Chondrocyte (in vitro differentiated cells): ENCODE measurements around the gene GRIK1. TPM values are rescaled to one million over a fixed set of nuclear protein-coding genes. Genes with fewer than 3 reads are reported as not detected.

ENCODE experiments used
- DNase-seq: peaks from one replicate; pipeline ENCODE4 v3.0.0; 2021; ENCODE audit warnings: mixed read lengths, low spot score
- H3K27ac Mint-ChIP-seq: one replicate; pipeline ENCODE4 v1.8.0; 2021; ENCODE audit warnings: mild to moderate bottlenecking, moderate library complexity, mixed read lengths; ENCODE audit not compliant: unreplicated experiment
- H3K27me3 Mint-ChIP-seq: 2 replicates; pipeline ENCODE4 v1.8.0; 2021; ENCODE audit warnings: low read depth, mixed read lengths
- H3K36me3 Mint-ChIP-seq: 2 replicates; pipeline ENCODE4 v1.8.0; 2021; ENCODE audit warnings: low read depth, mixed read lengths
- H3K4me1 Mint-ChIP-seq: 2 replicates; pipeline ENCODE4 v1.8.0; 2021; ENCODE audit warnings: low read depth, mild to moderate bottlenecking, mixed read lengths
- H3K4me3 Mint-ChIP-seq: one replicate; pipeline ENCODE4 v1.8.0; 2021; ENCODE audit warnings: mild to moderate bottlenecking, moderate library complexity, mixed read lengths; ENCODE audit not compliant: unreplicated experiment
- H3K9me3 Mint-ChIP-seq: 2 replicates; pipeline ENCODE4 v1.8.0; 2021; ENCODE audit warnings: low read depth, mixed read lengths
- total RNA-seq: library from RNA; stranded (reverse); gene quantifications from 3 replicates; pipeline ENCODE4 v1.2.1, GENCODE V29; 2021
- TF ChIP-seq, protein P1 (sequence below): fragments of 200-600 bp; sonication (generic); IDR thresholded peaks from 2 replicates; pipeline ENCODE4 v1.5.0; 2021; ENCODE audit warnings: antibody characterized with exemption, mild to moderate bottlenecking, moderate library complexity

The GRIK1 gene
- total RNA-seq, 1 donor from 2014 or later = 1.2 TPM

DNA sequence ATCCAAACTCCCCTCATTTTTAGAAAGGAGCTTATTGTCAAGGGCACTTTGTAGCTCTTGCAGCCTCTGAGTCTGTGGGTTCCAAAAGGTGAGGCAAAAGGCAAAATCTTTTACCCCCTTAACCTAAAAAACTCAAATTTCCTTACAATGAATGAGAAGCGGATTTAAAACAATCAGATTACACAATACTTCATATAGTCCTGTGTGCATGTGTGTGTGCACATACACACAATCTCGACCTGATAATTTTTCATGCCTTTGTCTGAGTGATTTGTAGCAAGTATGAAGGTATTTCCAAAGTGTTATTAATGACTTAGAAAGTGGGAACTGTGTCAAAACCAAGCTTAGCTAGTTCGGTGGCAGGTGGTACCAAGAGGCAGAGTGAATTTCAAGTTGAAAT lies 42.9 kb downstream of the GRIK1 start:
- Mint-ChIP-seq H3K4me3 (no peak overlapping the region), H3K27me3 (peaks cover 28% of the 10 kb centered on the region), H3K27ac (no peak overlapping the region), H3K36me3 (peaks cover 3% of the 10 kb centered on the region), H3K9me3 (no peaks in the 10 kb centered on the region), H3K4me1 (no peaks in the 10 kb centered on the region)
- DNase-seq = no peak
- TF ChIP-seq, protein P1, sequence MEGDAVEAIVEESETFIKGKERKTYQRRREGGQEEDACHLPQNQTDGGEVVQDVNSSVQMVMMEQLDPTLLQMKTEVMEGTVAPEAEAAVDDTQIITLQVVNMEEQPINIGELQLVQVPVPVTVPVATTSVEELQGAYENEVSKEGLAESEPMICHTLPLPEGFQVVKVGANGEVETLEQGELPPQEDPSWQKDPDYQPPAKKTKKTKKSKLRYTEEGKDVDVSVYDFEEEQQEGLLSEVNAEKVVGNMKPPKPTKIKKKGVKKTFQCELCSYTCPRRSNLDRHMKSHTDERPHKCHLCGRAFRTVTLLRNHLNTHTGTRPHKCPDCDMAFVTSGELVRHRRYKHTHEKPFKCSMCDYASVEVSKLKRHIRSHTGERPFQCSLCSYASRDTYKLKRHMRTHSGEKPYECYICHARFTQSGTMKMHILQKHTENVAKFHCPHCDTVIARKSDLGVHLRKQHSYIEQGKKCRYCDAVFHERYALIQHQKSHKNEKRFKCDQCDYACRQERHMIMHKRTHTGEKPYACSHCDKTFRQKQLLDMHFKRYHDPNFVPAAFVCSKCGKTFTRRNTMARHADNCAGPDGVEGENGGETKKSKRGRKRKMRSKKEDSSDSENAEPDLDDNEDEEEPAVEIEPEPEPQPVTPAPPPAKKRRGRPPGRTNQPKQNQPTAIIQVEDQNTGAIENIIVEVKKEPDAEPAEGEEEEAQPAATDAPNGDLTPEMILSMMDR = no peak

DNA sequence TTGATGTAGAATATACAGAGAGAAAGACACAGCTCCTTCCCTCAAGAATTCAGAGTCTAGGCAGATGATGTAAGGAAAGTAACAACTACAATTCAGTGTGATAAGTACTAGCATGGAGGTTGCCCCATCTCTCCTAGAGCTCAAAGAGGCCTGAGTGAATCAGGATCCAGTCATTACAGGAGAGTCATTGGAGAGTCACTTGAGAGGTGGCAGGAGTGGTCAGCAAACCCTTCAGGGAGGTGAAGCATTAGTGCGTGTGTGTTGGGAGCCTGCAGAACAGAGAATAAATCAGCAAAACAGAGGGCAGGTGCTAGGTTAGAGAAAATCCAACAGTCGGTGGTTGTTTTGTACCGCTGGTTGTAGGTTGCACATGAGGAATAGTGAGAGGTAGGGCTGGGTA lies 46.1 kb downstream of the GRIK1 start:
- TF ChIP-seq, protein P1 = no peak
- H3K4me3 Mint-ChIP-seq = no peak overlapping the region
- H3K27ac Mint-ChIP-seq = no peak overlapping the region
- H3K36me3 Mint-ChIP-seq = peaks cover 1% of the 10 kb centered on the region
- no peaks in the 10 kb centered on the region for H3K9me3 Mint-ChIP-seq
- H3K27me3 Mint-ChIP-seq = peaks cover 21% of the 10 kb centered on the region
- no peak for DNase-seq
- peaks cover 2% of the 10 kb centered on the region for H3K4me1 Mint-ChIP-seq

DNA sequence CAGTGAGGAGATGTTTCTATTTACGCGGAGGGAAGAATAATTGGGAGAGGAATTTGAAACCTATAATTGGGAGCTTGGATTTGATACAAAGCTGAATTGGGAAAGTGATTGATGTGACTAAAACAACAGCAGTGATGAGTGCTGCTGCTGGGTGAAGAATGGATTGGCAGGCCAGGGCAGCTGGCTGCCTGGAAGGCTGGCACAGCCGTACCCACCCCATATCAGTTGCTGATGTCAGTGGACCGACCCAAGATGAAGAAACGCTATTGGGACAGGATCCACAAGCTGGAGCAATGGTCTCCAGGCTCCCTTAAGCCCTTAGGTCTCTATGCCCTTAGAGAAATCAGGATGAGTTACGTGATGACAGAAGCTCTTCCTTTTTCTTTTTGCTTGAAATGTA lies 47.4 kb downstream of the GRIK1 start:
- no peak overlapping the region for H3K4me3 Mint-ChIP-seq
- no peak for DNase-seq
- H3K27ac Mint-ChIP-seq = no peak overlapping the region
- peaks cover 1% of the 10 kb centered on the region for H3K36me3 Mint-ChIP-seq
- H3K27me3 Mint-ChIP-seq = peaks cover 17% of the 10 kb centered on the region
- H3K9me3 Mint-ChIP-seq = no peaks in the 10 kb centered on the region
- TF ChIP-seq, protein P1 = no peak
- peaks cover 2% of the 10 kb centered on the region for H3K4me1 Mint-ChIP-seq

DNA sequence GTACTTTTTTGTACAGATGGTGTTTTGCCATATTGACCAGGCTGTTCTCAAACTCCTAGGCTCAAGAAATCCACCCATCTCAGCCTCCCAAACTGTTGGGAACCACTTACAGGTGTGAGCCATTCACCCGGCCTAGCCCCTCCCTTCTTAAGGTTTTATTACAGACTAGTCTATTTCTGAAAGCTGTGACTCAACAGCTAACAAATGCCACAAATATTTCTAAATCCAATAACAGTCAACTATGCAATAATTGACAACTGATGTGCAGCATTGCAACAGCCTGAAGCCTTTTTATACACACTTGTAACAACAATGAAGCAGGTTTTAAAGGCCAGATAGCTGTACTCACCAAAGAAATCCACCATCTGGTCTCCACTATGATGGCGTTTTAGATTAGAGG lies 51.4 kb downstream of the GRIK1 start:
- H3K27me3 Mint-ChIP-seq = peaks cover 9% of the 10 kb centered on the region
- TF ChIP-seq, protein P1 = no peak
- no peak for DNase-seq
- H3K27ac Mint-ChIP-seq = no peak overlapping the region
- H3K9me3 Mint-ChIP-seq = no peaks in the 10 kb centered on the region
- H3K36me3 Mint-ChIP-seq = peaks cover 1% of the 10 kb centered on the region
- H3K4me3 Mint-ChIP-seq = no peak overlapping the region
- H3K4me1 Mint-ChIP-seq = peaks cover 7% of the 10 kb centered on the region

DNA sequence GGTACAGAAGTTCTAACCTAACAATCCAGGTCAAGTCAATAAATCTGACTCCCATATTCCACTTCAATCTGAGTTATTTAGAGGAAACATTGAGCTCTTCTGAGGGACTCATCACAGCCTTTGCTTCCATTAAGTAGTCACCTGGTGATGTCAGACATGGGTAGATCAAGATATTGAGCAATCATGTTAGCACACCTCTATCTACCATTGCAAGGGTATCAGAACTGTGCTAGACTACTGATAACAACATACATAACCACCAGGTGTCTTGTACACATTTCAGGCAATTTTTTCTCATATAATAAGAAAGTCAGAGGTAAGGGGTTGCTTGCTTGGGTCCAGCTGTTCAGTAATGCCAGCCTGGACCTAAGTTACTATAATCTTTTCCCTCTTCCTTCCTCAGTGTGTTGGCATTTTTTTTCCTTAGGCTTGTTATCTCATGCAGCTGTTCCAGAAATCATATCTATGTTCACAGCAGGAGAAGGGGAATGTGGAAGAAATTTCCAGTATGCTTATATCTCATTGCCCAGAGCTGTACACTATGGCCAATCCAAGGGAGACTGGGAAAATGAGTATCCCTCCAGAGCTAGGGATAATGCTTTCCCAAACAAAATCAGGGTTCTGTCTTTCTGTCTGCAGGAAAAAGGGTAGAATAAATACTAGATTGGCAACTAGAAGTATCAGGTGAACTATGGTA lies 52.3 kb downstream of the GRIK1 start:
- no peak overlapping the region for H3K27ac Mint-ChIP-seq
- H3K9me3 Mint-ChIP-seq = no peaks in the 10 kb centered on the region
- H3K27me3 Mint-ChIP-seq = peaks cover 9% of the 10 kb centered on the region
- DNase-seq = no peak
- TF ChIP-seq, protein P1 = no peak
- H3K4me3 Mint-ChIP-seq = no peak overlapping the region
- H3K4me1 Mint-ChIP-seq = peaks cover 7% of the 10 kb centered on the region
- peaks cover 1% of the 10 kb centered on the region for H3K36me3 Mint-ChIP-seq
